GM19397 (cell line): Measurements from ENCODE around the gene ANO4.
"Not testable (repeated sequence)": the region's sequence is repeated elsewhere in the genome, so short reads cannot be mapped to it uniquely, and the experiment has no call there.

ENCODE experiments used
- ATAC-seq: cut with Tn5 transposase; IDR thresholded peaks from one replicate; pipeline ENCODE4 v1.9.1; 2021; ENCODE audit warnings: mild to moderate bottlenecking, moderate library complexity; ENCODE audit not compliant: unreplicated experiment

ANO4 gene

DNA sequence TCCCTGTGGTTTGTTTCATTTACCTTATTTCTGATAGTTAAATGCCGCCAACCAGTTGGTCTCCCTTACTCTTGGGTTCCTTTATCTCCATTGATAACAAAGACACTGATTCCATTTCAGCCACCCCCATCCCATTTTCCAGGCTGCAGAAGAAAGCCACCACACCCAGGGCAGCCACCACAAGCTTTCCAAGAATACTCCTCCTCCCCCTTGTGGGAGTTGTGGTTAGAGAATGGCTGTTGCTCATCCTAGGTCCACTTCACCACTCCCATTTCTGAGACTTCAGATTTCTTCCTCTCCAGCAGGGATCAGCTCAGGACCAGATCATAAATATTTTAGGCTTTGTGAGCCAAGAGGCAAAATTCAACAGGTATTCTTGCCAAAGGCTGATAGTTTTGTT lies 73.9 kb downstream of the ANO4 start:
- no peak for ATAC-seq

DNA sequence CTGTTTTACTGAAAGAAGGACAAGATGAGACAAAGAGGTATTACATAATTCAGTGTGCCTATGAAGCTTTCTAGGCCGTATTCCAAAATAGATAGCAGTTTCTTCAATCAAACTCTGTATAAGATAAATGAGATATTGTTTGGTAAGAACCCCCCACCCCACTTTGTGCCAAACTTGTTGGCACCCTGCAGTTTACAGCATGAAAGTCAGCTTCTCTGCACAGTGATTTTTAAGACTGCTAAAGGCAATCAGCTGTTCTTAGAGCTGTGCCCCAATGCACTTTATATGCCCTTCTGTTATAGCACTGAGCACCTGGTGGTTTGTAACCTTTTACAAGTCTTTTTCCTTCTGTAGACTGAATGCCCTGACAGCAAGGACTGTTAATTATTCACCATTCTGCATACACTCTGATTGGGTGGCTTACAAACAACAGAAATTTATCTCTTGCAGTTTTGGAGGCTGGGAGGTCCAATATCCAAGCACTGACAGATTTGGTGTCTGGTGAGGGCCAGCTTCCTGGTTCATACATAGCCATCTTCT lies 76.7 kb downstream of the ANO4 start:
- ATAC-seq, result no peak

DNA sequence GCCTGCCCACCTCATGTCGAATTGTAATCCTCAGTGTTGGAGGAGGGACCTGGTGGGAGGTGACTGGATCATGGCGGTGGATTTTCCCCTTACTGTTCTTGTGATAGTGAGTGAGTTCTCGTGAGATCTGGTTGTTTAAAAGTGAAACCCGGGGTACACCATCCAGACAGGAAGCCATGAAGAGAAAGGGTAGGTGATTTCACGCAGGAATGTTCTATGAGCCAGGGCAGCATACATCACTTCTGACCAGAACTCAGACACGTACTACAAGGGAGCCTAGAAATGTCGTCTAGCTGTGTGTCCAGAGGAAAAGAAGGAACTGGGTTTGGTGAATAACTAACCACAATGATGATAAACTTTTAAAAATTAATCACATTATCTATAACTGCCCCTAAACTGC lies 80.6 kb downstream of the ANO4 start:
- no peak for ATAC-seq

DNA sequence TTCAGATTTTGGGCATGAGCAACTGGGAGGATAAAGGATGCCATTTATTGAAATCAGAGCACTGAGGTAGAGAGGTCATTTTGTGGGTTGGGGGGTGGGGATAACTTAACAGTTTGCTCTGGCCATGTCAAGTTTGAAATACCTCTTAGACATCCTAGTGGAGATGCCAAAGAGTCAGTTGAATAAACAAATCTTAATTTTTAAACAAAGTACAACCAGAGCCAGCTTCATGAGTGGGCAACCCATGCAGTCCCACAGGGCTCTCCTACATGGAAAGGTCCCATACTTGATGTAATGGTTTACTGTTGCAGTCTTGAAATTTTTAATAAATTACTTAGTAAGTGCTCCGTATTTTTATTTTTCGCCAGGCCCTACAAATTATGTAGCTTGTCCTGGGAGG lies 81.2 kb downstream of the ANO4 start:
- no peak for ATAC-seq

DNA sequence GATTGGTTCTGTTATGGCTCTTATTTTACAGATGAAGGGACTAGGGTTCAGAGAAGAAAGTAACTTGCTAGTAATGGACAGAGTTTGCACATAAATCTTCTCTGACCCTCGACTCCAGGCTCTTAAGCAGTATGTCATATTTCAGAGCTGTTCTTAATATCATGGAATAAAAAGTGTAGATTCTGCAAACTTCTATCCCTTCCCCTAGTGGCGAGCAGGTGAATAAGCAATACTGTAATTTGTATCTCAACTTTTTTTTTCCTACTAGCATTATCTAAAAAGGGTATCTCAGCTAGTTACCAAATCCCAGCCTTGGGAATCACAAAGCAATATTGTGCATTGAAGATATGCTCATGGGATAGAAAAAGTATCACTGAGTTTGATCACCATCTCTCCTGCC lies 83.2 kb downstream of the ANO4 start:
- ATAC-seq, result no peak

DNA sequence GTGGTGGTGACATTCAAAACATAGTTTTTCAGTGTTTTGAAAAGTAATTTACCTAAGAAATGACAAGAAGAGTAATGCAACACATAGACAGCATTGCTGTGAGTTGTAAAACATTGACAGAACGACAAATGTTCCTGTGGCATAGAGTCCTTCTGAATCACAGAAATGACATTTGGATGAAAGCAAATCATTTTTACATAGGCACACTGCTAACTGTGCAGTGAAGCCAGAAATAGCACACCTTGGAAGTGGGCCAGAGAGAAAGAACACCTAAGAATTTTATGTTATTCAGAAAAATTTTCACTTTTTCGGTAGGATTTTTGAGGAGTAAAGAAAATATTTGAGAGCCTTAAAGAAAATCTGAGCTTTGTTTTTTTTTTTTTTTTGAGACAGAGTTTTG lies 100.6 kb downstream of the ANO4 start:
- ATAC-seq, result no peak

DNA sequence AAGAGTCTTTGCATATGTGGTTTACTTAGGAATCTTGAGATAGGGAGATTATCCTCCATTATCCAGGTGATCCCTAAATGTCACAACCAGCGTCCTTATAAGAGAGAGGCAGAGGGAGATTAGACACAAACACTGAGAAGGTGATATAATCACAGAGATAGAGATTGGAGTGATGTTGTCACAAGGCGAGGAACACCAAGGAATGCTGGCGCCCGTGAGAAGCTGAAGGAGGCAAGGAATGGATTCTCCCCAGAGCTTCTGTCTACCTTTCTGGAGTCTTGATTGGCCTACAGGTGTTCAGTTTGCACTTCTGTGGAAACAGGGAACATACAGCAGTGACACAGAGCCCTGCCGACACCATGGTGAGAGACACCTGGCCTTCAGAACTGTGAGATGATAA lies 101.6 kb downstream of the ANO4 start:
- no peak for ATAC-seq

DNA sequence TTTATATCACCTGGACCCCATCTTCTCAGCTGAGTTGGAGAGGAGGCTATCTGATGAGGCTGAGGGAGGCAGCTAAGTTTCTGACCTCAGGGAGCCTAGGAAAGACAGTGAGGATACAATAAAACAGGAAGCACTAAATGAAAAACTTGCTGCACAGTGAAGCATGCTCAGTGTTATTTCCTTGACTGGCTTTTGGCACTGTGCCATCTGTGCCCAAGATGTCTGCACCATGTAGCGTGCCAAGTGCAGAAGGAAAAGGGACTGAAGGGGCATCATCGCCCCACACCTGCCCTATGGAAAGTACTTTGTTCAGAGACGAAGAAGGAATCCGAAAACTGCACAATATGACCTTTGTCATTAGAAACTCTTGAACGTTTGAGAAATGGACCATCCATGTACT lies 102.7 kb downstream of the ANO4 start:
- ATAC-seq, result no peak

DNA sequence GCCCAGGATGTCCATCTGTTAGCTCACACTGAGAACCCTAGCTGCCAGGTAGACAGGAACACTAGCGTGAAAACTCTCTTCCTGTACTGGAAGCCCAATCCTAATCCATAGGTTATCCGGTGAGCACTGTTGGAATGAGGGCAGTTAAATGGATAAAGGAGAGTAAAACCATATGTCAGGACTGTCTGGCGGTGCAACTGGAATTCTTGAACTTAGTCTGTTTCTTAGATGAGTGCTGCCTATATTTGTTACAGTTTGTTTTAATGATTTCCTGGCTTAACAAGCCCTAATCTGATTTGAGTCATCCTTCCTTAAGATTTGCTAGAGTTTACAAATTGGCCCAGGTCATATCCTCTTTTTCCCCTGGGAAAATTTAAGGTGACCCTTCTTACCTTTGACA lies 104.7 kb downstream of the ANO4 start:
- no peak for ATAC-seq

DNA sequence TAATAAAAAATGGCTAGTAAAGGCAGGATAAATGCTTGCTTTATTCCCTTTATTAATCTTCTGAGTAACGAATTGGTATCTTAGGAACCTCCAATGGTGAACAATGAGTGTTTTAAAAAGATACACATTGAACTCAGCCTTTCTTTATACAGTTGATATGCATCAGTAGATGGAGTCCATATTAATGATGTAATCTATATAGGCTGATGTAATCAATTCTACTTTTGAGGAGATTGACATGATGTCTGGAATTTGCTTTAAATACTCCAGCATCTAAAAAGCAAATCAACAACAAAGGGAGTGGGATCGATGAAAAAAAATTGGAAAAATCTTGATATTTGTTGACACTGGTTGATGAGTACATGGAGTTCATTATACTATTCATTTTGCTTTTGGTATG lies 106.2 kb downstream of the ANO4 start:
- no peak for ATAC-seq

DNA sequence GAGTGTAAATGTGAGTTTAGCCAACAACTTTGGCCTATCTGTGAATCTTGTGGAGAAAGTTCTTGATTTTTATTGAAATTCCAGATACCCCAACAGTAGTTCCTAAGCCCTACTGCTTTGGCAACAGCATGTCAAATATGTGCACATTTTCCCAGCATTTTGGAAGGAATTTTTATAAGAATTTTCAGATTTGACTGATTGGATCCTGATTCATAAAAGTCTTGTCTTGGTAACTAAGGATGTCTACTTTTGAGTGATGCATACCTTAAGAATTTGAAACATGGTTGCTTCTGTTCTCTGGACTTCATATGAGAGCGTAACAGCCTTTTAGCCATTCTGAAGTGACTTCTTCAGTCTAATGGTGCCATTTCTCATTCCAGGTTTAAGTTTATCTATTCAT lies 106.7 kb downstream of the ANO4 start:
- ATAC-seq, result no peak

DNA sequence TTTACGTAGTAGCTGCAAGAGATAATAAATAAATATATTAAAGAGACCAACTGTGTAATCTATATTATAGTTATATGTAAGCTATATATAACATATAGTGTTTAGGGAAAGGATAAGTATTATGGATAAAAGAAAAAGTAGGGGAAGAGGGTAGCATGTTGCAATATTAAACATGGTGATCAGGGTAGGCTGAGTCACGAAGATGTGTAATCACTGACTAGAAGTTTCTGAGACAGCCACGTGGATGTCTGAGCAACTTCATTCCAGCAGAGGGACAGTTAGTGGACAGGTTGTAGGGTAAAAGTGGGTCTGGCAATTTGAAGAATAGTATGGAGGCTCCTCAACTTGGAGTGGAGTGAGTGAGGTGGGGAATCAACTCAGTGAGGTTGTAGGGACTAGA lies 109.7 kb downstream of the ANO4 start:
- no peak for ATAC-seq

DNA sequence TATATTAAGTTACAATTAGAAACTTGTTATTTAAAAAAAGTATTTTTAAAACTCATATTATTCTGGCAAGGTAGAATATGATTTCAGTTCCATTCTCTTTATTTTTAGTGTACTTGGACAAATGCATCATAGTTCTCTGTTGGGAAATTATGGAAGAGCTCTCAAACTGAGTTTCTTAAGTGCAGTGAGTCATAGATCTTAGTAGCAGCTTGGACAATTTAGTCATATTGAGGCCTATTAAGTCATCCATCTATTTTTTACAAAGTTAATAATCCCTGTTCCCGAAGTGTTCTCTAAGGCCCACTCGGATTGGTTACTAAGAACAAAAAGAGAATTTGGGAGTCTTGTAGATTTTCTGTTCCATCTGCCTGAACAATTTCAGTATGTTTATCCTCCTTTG lies 113.9 kb downstream of the ANO4 start:
- ATAC-seq, result no peak

DNA sequence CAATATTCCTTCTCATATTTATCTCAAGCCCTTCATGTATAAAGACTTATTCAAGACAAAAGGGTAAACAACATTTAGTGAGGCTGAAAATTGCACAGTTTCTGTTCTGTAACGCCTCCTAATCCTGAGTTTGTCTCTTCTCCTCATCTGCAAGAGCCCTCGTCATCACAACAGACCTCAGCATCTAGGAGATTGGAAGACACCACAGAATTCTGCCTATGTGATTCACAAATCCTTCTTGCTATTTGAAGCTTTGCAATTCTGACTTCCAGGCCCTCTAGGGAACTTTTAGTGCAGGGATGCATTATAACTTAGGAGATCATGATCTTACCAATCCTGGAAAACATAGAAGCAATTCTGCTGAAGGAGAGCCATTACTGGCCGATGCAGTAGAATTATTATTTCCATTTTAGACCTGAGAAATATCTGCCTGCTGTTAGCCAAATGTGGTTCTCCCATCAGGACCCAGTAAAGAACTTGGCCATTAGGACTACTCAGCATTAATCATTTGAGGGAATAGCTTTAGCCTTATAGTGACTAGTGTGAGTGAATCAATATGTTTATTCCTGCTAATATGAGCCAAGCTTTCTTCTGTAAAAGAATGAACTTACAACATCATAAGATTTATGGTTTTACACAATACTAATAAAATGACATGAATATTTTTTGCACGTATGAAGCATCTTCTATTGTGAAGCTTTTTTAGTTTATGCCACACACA lies 119.5 kb downstream of the ANO4 start:
- no peak for ATAC-seq

DNA sequence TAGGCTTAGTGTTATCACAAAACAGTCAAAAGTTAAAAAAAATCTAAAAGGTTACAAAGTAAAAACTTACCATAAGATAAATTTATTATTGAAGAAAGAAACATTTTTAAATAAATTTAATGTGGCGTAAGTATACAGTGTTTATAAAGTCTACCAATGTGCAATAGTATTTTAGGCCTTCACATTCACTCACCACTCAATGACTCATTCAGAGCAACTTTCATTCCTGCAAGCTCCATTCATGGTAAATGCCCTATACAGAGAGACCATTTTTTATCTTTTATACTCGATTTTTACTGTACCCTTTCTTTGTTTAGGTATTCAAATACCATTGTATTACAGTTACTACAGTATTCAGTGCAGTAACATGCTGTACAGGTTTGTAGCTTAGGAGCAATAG lies 124.5 kb downstream of the ANO4 start:
- no peak for ATAC-seq

DNA sequence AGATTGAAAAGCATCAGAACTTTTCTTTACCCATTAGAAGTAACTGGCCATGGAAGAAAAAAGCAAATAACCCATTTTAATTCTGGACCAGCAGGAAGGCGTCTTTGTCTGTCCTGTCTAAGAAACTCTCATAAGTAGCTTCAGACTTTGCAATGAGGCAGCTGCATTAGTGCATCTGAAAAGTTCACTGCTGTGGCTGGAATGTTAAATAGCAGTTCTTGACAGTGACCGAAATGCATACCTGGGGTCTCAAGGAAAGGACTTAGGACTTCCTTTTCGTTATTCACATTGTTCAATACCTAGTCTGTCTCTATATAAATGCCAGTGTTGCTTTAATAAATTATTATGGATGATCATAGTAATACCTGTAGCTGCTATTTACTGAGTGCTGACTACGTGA lies 125.9 kb downstream of the ANO4 start:
- no peak for ATAC-seq

DNA sequence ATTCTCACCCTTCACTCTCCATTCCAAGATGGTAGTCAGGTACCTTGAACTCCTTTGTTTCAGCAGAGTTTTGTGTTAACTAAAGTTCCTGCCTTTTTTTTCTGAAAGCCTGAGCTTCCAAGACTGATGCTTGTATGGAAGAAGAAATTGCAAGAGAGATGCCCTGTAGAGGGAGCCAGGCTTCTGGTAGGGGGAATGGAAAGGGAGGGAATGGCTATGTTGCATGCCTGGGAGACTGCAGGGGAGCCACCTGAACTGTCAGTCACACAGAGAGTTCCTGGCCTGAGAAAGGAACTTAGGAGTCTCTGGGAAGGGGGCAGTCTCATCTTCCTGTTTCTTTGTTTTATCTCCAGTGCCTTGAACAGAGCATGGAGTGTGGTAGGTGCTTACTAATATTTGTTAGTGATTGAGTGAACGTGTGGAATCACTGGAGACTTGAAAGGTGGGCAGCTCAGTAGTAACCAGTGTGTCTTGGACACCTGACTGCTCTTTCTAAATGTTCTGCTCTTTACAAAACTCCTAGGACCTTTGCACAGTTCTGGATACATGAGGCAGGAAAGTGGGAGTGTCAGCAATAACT lies 132.2 kb downstream of the ANO4 start:
- no peak for ATAC-seq

DNA sequence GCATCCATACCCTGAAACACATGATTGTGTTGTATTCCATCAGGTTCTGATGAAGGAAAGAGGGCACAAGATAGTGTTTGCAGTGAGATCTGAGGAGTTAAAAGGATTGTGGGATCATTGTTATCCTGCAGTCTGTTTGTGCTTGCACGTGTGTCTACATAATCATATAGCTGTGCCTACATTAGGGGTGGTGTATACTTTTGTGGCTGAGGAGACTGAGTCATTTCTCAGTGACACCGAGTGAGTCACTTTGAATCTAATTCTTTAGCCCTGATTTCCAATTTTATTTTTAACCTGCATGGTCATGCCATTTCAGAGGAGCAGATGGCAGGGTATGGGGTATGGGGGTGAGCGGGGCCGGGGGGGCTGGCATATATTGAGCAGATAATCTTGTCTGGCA lies 133.2 kb downstream of the ANO4 start:
- no peak for ATAC-seq

DNA sequence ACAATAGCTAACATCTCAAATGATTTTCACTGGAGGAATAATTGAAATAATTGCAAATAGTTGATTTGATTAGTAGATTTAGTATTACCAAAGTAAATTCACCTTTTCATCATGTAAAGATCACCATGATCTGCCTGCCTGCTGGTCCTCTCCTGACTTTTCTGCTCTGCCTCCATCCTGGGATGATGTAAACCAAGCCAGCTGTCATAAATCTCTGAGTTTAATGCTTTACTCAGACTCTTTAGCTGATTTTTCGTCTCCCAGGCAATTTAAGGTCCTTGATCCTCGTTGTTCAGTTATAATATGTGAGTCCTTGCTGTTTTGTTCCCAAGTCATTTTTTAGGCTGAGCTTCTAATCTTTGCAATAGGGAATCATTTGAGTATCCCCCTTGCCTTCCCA lies 138.0 kb downstream of the ANO4 start:
- ATAC-seq, result no peak

DNA sequence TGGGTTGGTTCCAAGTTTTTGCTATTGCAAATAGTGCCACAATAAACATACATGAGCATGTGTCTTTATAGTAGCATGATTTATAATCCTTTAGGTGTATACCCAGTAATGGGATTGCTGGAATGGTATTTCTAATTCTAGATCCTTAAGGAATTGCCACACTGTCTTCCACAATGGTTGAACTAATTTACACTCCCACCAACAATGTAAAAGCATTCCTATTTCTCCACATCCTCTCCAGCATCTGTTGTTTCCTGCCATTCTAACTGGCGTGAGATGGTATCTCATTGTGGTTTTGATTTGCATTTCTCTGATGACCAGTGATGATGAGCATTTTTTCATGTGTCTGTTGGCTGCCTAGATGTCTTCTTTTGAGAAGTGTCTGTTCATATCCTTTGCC lies 139.0 kb downstream of the ANO4 start:
- ATAC-seq, result not testable (repeated sequence)

DNA sequence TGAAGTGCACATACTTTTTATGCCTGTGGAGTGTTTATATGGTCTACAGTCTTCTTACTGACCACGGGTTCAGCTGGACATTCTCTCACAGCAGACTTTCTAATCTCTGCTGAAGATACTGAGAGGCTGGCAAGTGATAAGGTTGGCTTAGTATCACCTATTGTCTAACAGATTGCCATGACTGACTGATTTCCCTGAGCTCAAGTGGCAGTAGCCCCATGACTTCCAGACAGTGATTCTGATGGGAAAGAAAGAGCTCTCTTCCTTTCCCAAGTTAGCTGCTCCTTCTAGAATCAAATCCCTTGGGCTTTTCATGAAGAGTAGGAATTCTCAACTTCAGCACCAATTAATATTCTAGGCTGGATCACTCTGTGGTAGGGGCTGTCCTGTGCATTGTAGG lies 141.4 kb downstream of the ANO4 start:
- ATAC-seq, result no peak

DNA sequence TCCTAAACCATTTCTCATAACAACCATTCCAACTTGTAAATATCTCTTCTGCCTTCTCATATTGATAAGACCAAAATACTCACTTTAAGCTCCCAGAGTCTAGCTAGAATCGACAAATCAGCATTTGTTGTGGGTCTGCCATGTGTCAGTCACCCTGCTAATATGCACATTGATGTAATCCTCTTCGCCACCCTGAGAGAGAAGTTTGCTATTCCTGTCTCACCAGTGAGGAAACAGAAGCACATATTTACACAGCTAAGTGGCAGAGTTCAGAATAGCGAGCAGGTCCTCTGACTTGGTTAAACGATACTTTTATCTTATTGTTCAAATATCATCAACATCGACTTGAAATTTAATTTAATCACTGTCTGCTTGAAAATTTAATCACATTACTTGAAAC lies 142.1 kb downstream of the ANO4 start:
- no peak for ATAC-seq

DNA sequence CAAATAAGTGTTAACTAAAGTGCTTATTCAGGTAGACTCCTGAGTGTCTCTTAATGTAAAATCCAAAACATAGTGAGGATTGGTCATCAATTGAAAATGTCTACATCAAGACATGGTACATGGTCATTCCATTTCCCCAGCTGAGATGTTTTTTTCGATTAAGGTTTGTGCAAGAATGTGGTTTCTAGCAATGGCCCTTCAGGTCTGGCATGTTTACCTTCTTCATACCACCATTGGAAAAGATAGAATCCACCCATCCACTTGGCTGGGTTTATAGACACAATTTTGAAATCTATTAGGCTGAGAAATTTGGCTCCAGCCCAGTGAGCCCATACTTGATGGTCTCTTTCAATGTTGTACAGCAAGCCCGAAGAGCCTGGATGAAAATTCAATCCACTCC lies 145.9 kb downstream of the ANO4 start:
- ATAC-seq, result no peak
